Stomach (tissue), 4 donors: ENCODE results near the gene CD300C.

Source experiments
- CTCF ChIP-seq, 7 experiments: fragments of 450-650 bp in 4 of 7; fragments of 200-600 bp in 3 of 7; sonication (generic) in 3 of 7; IDR thresholded peaks; one replicate each; pipeline ENCODE4 v1.5.1; 2016 to 2019; ENCODE audit warnings: antibody characterized with exemption in 7 of 7, control low read depth in 2 of 7, mild to moderate bottlenecking in 1 of 7
- POLR2AphosphoS5 ChIP-seq, 3 donors: sonication (generic); formaldehyde crosslinking; IDR thresholded peaks; one replicate each; pipeline ENCODE4 v1.6.1; 2016; ENCODE audit warnings: antibody characterized with exemption in 3 of 3

DNA sequence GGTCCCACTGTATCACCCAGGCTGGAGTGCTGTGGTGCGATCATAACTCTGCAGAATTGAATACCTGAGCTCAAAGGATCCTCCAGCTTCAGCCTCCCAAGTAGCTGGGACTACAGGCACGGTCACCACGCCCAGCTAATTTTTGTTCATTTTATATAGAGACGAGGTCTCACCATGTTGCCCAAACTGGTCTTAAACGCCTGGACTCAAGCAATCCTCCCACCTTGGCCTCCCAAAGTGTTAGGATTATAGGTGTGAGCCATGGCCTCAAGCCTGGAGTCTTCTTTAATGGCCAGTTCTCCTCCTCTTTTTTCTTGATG, 15.1 kb downstream of the CD300C start:
- TF ChIP-seq POLR2AphosphoS5 (IDR thresholded peaks at IDR 0.05) (no peak), CTCF (IDR thresholded peaks at IDR 0.05) (no peak)
